Measurements from ENCODE around the gene EIF5AL1. TPM values are rescaled to one million over a fixed set of nuclear protein-coding genes. Genes with fewer than 3 reads are reported as not detected.

Gene EIF5AL1
- total RNA-seq, 2 donors from 2014 or later, result 0.14 TPM; not detected in 1

GRCh38 chr10:79560160-79560709 lies 47.9 kb downstream of the EIF5AL1 start, which contains the start of gene SFTPA2:
SFTPA2 (minus strand) TSS chr10:79560407; CDS start chr10:79559483, 924 bp downstream.
- no peaks in the 10 kb centered on the region for H3K27me3 ChIP-seq (replicated peaks; ENCODE audit: insufficient read depth)
- H3K4me3 ChIP-seq, result no peak within 1 kb of the TSS
- H3K36me3 ChIP-seq, result no peaks in the 10 kb centered on the region
- TF ChIP-seq CTCF (IDR thresholded peaks at IDR 0.05), result no peak
- H3K27ac ChIP-seq, result no peak within 1 kb of the TSS
- ATAC-seq (ENCODE audit: insufficient number of reproducible peaks, low FRiP score, low read depth) (no peak), DNase-seq (ENCODE audit: low spot score) (no peak)
- no peaks in the 10 kb centered on the region for H3K9me3 ChIP-seq
- no peaks in the 10 kb centered on the region for H3K4me1 ChIP-seq (ENCODE audit: control insufficient read depth in 1 of 2, low read depth in 2 of 2)

GRCh38 chr10:79561257-79561656 lies 48.9 kb downstream of the EIF5AL1 start:
- H3K27me3 ChIP-seq (replicated peaks; ENCODE audit: insufficient read depth), result no peaks in the 10 kb centered on the region
- no peak for ATAC-seq (ENCODE audit: insufficient number of reproducible peaks, low FRiP score, low read depth)

GRCh38 chr10:79562135-79562756 lies 49.9 kb downstream of the EIF5AL1 start:
- no peaks in the 10 kb centered on the region for H3K36me3 ChIP-seq
- H3K4me1 ChIP-seq (ENCODE audit: control insufficient read depth in 1 of 2, low read depth in 2 of 2), result no peaks in the 10 kb centered on the region
- TF ChIP-seq CTCF (IDR thresholded peaks at IDR 0.05), result peak; percentile 63
- H3K27me3 ChIP-seq (replicated peaks; ENCODE audit: insufficient read depth), result no peaks in the 10 kb centered on the region
- peak overlapping the region; percentile 37 for H3K4me3 ChIP-seq
- ATAC-seq (ENCODE audit: insufficient number of reproducible peaks, low FRiP score, low read depth) (no peak), DNase-seq (ENCODE audit: low spot score) (no peak)
- H3K9me3 ChIP-seq, result no peaks in the 10 kb centered on the region
- H3K27ac ChIP-seq, result no peak overlapping the region

More at GRCh38 chr10:79561257-79561656, 48.9 kb downstream of the EIF5AL1 start:
- no peaks in the 10 kb centered on the region for H3K36me3 ChIP-seq
- no peak for TF ChIP-seq CTCF (IDR thresholded peaks at IDR 0.05)
- no peak overlapping the region for H3K27ac ChIP-seq
- H3K9me3 ChIP-seq, result no peaks in the 10 kb centered on the region
- DNase-seq (ENCODE audit: low spot score), result no peak
- no peaks in the 10 kb centered on the region for H3K4me1 ChIP-seq (ENCODE audit: control insufficient read depth in 1 of 2, low read depth in 2 of 2)
- H3K4me3 ChIP-seq, result no peak overlapping the region

GRCh38 chr10:79563426-79563825 lies 51.1 kb downstream of the EIF5AL1 start:
- Histone ChIP-seq H3K4me1 (ENCODE audit: control insufficient read depth in 1 of 2, low read depth in 2 of 2) (no peaks in the 10 kb centered on the region), H3K27me3 (replicated peaks; ENCODE audit: insufficient read depth) (no peaks in the 10 kb centered on the region), H3K9me3 (no peaks in the 10 kb centered on the region), H3K4me3 (no peak overlapping the region), H3K36me3 (no peaks in the 10 kb centered on the region), H3K27ac (no peak overlapping the region)
- ATAC-seq (ENCODE audit: insufficient number of reproducible peaks, low FRiP score, low read depth) (no peak), DNase-seq (ENCODE audit: low spot score) (no peak)
- no peak for TF ChIP-seq CTCF (IDR thresholded peaks at IDR 0.05)

Other genes starting within 250 kb of the EIF5AL1 start
- 10 to 100 TPM in 1 of 2 donors, 1 to 10 TPM in 1; 5.7 to 44.2 TPM for gene PPIF, start 165.1 kb upstream of the EIF5AL1 start, total RNA-seq
- 10 to 100 TPM; 66.9 to 82.9 TPM for gene ZCCHC24, start 66.9 kb upstream of the EIF5AL1 start, total RNA-seq
- not detected for gene SFTPA2, start 47.9 kb downstream of the EIF5AL1 start, total RNA-seq
- gene SFTPA1, start 98.4 kb downstream of the EIF5AL1 start, total RNA-seq, result not detected
- gene NUTM2B, start 190.7 kb downstream of the EIF5AL1 start, total RNA-seq, result 1 to 10 TPM in 1 of 2 donors, under 1 TPM in 1; 0.78 to 5.0 TPM